ENCODE data around the gene CDKL2.

Gene CDKL2

GRCh38 chr4:75557696-75558095 is 72.6 kb downstream of the CDKL2 start:
- H3K9ac ChIP-seq (ENCODE audit: low read depth, low read length) = no peak overlapping the region
- no peak for DNase-seq
- no peaks in the 10 kb centered on the region for H3K9me3 ChIP-seq (ENCODE audit: insufficient read depth, low read length, severe bottlenecking)
- H3K27ac ChIP-seq (ENCODE audit: low read length) = no peak overlapping the region
- H3K4me1 ChIP-seq (ENCODE audit: insufficient read depth, low read length) = no peaks in the 10 kb centered on the region
- H4K20me1 ChIP-seq (ENCODE audit: insufficient read depth, low read length) = no peaks in the 10 kb centered on the region
- no peak overlapping the region for H3K4me3 ChIP-seq (ENCODE audit: low read depth in 1 of 2, low read length in 2 of 2)
- no peak for ATAC-seq (ENCODE audit: insufficient read depth, low read depth)
- H3K4me2 ChIP-seq (ENCODE audit: insufficient read depth, low read length) = no peak overlapping the region
- H2AFZ ChIP-seq (ENCODE audit: low read depth, low read length) = no peak overlapping the region
- TF ChIP-seq EZH2 (IDR thresholded peaks at IDR 0.05; ENCODE audit: borderline replicate concordance, low read depth, low read length, severe bottlenecking) = no peak
- TF ChIP-seq, protein P1, sequence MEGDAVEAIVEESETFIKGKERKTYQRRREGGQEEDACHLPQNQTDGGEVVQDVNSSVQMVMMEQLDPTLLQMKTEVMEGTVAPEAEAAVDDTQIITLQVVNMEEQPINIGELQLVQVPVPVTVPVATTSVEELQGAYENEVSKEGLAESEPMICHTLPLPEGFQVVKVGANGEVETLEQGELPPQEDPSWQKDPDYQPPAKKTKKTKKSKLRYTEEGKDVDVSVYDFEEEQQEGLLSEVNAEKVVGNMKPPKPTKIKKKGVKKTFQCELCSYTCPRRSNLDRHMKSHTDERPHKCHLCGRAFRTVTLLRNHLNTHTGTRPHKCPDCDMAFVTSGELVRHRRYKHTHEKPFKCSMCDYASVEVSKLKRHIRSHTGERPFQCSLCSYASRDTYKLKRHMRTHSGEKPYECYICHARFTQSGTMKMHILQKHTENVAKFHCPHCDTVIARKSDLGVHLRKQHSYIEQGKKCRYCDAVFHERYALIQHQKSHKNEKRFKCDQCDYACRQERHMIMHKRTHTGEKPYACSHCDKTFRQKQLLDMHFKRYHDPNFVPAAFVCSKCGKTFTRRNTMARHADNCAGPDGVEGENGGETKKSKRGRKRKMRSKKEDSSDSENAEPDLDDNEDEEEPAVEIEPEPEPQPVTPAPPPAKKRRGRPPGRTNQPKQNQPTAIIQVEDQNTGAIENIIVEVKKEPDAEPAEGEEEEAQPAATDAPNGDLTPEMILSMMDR (IDR thresholded peaks at IDR 0.05; ENCODE audit: borderline replicate concordance, extremely low read depth, low read length, poor library complexity, severe bottlenecking) = no peak
- H3K27me3 ChIP-seq (ENCODE audit: insufficient read depth, low read length, poor library complexity) = no peaks in the 10 kb centered on the region
- no peaks in the 10 kb centered on the region for H3K79me2 ChIP-seq (ENCODE audit: insufficient read depth, low read length)
- no peaks in the 10 kb centered on the region for H3K36me3 ChIP-seq (ENCODE audit: insufficient read depth, low read length)

GRCh38 chr4:75555294-75556164 is 74.8 kb downstream of the CDKL2 start, which contains the start of gene ODAPH:
TSS of gene ODAPH (plus strand) at chr4:75556066. CDS start at chr4:75556083, 17 bp downstream.
- no peaks in the 10 kb centered on the region for H3K79me2 ChIP-seq (ENCODE audit: insufficient read depth, low read length)
- no peaks in the 10 kb centered on the region for H3K9me3 ChIP-seq (ENCODE audit: insufficient read depth, low read length, severe bottlenecking)
- H3K36me3 ChIP-seq (ENCODE audit: insufficient read depth, low read length) = no peaks in the 10 kb centered on the region
- no peak within 1 kb of the TSS for H3K4me3 ChIP-seq (ENCODE audit: low read depth in 1 of 2, low read length in 2 of 2)
- ATAC-seq (ENCODE audit: insufficient read depth, low read depth) = no peak
- no peak within 1 kb of the TSS for H3K27ac ChIP-seq (ENCODE audit: low read length)
- no peak within 1 kb of the TSS for H2AFZ ChIP-seq (ENCODE audit: low read depth, low read length)
- no peak within 1 kb of the TSS for H3K9ac ChIP-seq (ENCODE audit: low read depth, low read length)
- no peak within 1 kb of the TSS for H3K4me2 ChIP-seq (ENCODE audit: insufficient read depth, low read length)
- no peaks in the 10 kb centered on the region for H3K4me1 ChIP-seq (ENCODE audit: insufficient read depth, low read length)
- H3K27me3 ChIP-seq (ENCODE audit: insufficient read depth, low read length, poor library complexity) = no peaks in the 10 kb centered on the region
- no peaks in the 10 kb centered on the region for H4K20me1 ChIP-seq (ENCODE audit: insufficient read depth, low read length)
- TF ChIP-seq, protein P1 (IDR thresholded peaks at IDR 0.05; ENCODE audit: borderline replicate concordance, extremely low read depth, low read length, poor library complexity, severe bottlenecking) = no peak
- no peak for TF ChIP-seq EZH2 (IDR thresholded peaks at IDR 0.05; ENCODE audit: borderline replicate concordance, low read depth, low read length, severe bottlenecking)
- DNase-seq = no peak

DNA sequence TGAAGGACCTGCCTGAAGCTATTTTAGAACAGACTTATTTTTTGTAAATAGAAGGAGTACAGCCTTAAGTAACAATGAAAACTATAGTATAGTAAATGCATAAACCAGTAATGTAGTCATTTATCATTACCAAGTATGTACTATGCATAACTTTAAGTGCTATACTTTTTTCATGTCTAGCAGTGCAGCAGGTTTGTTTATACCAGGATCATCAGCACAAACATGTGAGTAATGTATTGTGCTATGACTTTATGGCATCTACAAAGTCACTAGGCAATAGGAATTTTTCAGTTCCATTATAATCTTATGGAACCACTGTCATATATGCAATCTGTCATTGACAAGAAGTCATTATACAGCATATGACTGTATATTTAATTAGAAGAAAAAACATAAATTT is 77.9 kb downstream of the CDKL2 start:
- H3K27ac ChIP-seq (ENCODE audit: low read length) = no peak overlapping the region
- H2AFZ ChIP-seq (ENCODE audit: low read depth, low read length) = no peak overlapping the region
- TF ChIP-seq, protein P1 (IDR thresholded peaks at IDR 0.05; ENCODE audit: borderline replicate concordance, extremely low read depth, low read length, poor library complexity, severe bottlenecking) = no peak
- TF ChIP-seq EZH2 (IDR thresholded peaks at IDR 0.05; ENCODE audit: borderline replicate concordance, low read depth, low read length, severe bottlenecking) = no peak
- H4K20me1 ChIP-seq (ENCODE audit: insufficient read depth, low read length) = no peaks in the 10 kb centered on the region
- no peaks in the 10 kb centered on the region for H3K9me3 ChIP-seq (ENCODE audit: insufficient read depth, low read length, severe bottlenecking)
- no peaks in the 10 kb centered on the region for H3K36me3 ChIP-seq (ENCODE audit: insufficient read depth, low read length)
- no peak overlapping the region for H3K4me2 ChIP-seq (ENCODE audit: insufficient read depth, low read length)
- no peaks in the 10 kb centered on the region for H3K4me1 ChIP-seq (ENCODE audit: insufficient read depth, low read length)
- ATAC-seq (ENCODE audit: insufficient read depth, low read depth) = no peak
- H3K9ac ChIP-seq (ENCODE audit: low read depth, low read length) = no peak overlapping the region
- H3K4me3 ChIP-seq (ENCODE audit: low read depth in 1 of 2, low read length in 2 of 2) = no peak overlapping the region
- DNase-seq = no peak
- H3K27me3 ChIP-seq (ENCODE audit: insufficient read depth, low read length, poor library complexity) = no peaks in the 10 kb centered on the region
- H3K79me2 ChIP-seq (ENCODE audit: insufficient read depth, low read length) = no peaks in the 10 kb centered on the region
